Calu3 (cell line): ENCODE measurements around the gene ARL5A. TPM values are rescaled to one million over a fixed set of nuclear protein-coding genes. Genes with fewer than 3 reads are reported as not detected.

Source experiments
- BruUV-seq: library from RNA; stranded (reverse); fragments of 400-500 nt; replicated peaks from 2 replicates; lab custom pipeline; 2021; lab: Mats Ljungman, UMichigan
- CTCF ChIA-PET: fragments of 300-600 bp; sonication (Branson Sonifier 250); formaldehyde crosslinking; loops from one replicate; lab custom pipeline; 2022; ENCODE audit warnings: antibody characterized with exemption; lab: Charles Lee
- DNase-seq: peaks from one replicate; pipeline ENCODE4 v3.0.0; 2022
- H3K27ac Mint-ChIP-seq: one replicate; pipeline ENCODE4 v1.8.0; 2022; ENCODE audit warnings: mixed read lengths; ENCODE audit not compliant: unreplicated experiment
- H3K27me3 Mint-ChIP-seq: one replicate; pipeline ENCODE4 v1.8.0; 2022; ENCODE audit warnings: mixed read lengths; ENCODE audit not compliant: unreplicated experiment
- H3K36me3 Mint-ChIP-seq: one replicate; pipeline ENCODE4 v1.8.0; 2022; ENCODE audit warnings: mild to moderate bottlenecking, moderate library complexity, mixed read lengths; ENCODE audit not compliant: insufficient read depth, unreplicated experiment
- H3K4me1 Mint-ChIP-seq: one replicate; pipeline ENCODE4 v1.8.0; 2022; ENCODE audit warnings: mild to moderate bottlenecking, low read depth, mixed read lengths; ENCODE audit not compliant: unreplicated experiment
- H3K4me3 Mint-ChIP-seq: one replicate; pipeline ENCODE4 v1.8.0; 2022; ENCODE audit warnings: mild to moderate bottlenecking, low read depth, moderate library complexity, mixed read lengths; ENCODE audit not compliant: unreplicated experiment
- H3K9me3 Mint-ChIP-seq: one replicate; pipeline ENCODE4 v1.8.0; 2022; ENCODE audit warnings: low read depth, mixed read lengths; ENCODE audit not compliant: unreplicated experiment
- intact Hi-C: fragments of 100-400 bp; cut with micrococcal nuclease; formaldehyde crosslinking; loops from one replicate; pipeline ENCODE4 v1.10.0; 2022; ENCODE audit not compliant: unreplicated experiment
- total RNA-seq: library from RNA; stranded (reverse); gene quantifications from 2 replicates; pipeline ENCODE4 v1.2.3, GENCODE V29; 2022
- TF ChIP-seq, protein P1 (sequence below): fragments of 200-600 bp; IDR thresholded peaks from one replicate; pipeline ENCODE4 v1.8.0; 2022; ENCODE audit warnings: antibody characterized with exemption; ENCODE audit not compliant: unreplicated experiment

ARL5A gene
- total RNA-seq, 1 experiment from 2014 or later = 53.7 TPM

DNA sequence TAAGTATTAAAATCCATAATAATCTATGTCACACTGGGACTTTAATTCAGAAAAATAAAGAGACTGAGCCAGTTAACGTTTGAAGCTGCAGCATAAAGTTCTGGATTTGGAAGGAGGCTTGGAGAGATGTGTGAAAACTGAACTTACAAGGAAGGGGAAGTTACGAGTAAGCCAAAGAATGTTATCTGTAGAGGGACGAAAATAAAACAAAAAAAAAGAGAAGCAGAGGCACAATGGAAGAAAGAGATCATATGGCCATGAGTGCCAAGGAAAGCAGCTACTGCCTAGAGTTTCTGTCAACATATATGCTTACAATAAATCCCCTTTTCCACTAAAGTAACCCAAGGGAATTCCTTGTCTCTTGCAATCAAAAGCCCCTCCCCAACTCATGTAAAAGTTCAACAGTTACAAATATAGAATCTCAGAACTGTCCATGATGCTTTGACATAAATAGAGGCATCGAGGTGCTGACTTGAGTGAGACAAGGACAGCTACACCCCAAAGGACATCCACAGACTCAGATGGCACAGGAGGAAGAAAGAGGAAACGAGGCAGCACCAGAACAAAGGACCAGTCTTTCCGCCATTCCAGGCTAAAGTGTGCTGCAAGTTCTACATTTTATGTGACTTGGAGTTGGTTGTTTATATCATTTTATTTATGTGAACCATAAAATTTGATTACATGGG lies 16.1 kb upstream of the ARL5A start:
- no peak overlapping the region for H3K4me3 Mint-ChIP-seq
- intact Hi-C loops = no loop called here
- CTCF ChIA-PET = no interaction called here
- no TSS peak for BruUV-seq
- DNase-seq = no peak
- no peaks in the 10 kb centered on the region for H3K9me3 Mint-ChIP-seq
- no peaks in the 10 kb centered on the region for H3K36me3 Mint-ChIP-seq
- H3K4me1 Mint-ChIP-seq = no peaks in the 10 kb centered on the region
- TF ChIP-seq, protein P1, sequence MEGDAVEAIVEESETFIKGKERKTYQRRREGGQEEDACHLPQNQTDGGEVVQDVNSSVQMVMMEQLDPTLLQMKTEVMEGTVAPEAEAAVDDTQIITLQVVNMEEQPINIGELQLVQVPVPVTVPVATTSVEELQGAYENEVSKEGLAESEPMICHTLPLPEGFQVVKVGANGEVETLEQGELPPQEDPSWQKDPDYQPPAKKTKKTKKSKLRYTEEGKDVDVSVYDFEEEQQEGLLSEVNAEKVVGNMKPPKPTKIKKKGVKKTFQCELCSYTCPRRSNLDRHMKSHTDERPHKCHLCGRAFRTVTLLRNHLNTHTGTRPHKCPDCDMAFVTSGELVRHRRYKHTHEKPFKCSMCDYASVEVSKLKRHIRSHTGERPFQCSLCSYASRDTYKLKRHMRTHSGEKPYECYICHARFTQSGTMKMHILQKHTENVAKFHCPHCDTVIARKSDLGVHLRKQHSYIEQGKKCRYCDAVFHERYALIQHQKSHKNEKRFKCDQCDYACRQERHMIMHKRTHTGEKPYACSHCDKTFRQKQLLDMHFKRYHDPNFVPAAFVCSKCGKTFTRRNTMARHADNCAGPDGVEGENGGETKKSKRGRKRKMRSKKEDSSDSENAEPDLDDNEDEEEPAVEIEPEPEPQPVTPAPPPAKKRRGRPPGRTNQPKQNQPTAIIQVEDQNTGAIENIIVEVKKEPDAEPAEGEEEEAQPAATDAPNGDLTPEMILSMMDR = no peak
- no peak overlapping the region for H3K27ac Mint-ChIP-seq
- no peaks in the 10 kb centered on the region for H3K27me3 Mint-ChIP-seq

DNA sequence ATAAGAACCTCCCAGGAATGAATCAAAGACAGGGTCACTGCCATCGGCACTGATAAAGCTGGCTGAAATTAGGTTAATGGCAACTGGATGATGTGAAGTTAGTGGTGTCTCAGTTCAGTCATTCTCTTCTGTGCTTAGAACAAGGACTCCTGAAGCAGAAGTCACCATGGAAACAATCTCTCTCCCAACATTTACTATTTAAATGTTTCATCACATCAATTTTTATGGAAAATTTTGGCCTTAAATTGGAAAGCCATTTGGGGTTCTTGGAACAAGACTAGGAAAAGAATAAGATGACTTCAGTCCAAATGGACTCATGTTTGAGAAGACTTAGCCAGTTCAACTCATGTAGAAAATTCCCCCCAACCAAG lies 15.5 kb upstream of the ARL5A start:
- intact Hi-C loops = no loop called here
- Mint-ChIP-seq H3K36me3 (no peaks in the 10 kb centered on the region), H3K27ac (no peak overlapping the region), H3K4me1 (no peaks in the 10 kb centered on the region), H3K4me3 (no peak overlapping the region), H3K27me3 (no peaks in the 10 kb centered on the region), H3K9me3 (no peaks in the 10 kb centered on the region)
- no peak for DNase-seq
- BruUV-seq = no TSS peak
- TF ChIP-seq, protein P1 = no peak
- CTCF ChIA-PET = no interaction called here

DNA sequence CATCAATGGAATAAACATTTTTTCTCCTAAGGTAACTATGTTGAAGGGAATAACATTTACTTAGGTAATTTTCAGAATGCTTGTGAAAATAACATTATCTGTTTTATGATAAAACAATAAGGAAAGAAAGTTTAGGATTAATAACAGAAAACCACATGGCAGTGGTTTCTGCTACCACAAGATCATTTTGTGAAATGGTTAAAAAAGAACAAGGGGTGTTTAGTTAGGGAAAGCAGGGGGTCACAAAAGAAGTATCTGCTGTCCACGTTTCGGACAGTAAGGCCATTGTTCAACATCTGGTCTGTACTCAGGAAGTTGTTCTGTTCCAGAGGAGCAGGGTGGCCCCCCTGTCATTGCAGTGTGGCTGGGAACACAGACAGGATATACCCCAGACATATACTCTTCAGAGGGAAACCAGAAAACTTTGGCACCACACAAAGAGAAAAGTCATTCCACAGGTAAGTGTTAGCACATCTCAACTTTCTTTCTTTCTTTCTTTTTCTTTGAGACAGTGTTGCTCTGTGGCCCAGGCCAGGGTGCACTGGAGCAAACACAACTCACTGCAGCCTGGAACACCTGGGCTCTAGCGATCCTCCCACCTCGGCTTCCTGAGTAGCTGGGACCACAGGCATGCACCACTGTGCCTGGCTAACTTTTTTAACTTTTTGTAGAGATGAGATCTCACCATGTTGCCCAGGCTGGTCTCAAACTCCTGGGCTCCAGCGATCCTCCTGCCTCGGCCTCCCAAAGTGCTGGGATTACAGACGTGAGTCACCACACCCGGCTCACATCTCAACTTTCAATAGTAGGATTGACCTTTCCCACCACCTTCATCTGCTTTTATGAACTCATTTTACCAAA lies 14.8 kb upstream of the ARL5A start:
- DNase-seq = no peak
- no TSS peak for BruUV-seq
- CTCF ChIA-PET = interaction anchor here (0.7 kb wide), 1 partner anchor 48 kb away, joined by 3 read pairs; no protein-coding TSS in a partner anchor
- Mint-ChIP-seq H3K4me3 (no peak overlapping the region), H3K9me3 (no peaks in the 10 kb centered on the region), H3K27me3 (no peaks in the 10 kb centered on the region), H3K27ac (no peak overlapping the region), H3K36me3 (no peaks in the 10 kb centered on the region), H3K4me1 (no peaks in the 10 kb centered on the region)
- TF ChIP-seq, protein P1 = no peak
- intact Hi-C loops = no loop called here

DNA sequence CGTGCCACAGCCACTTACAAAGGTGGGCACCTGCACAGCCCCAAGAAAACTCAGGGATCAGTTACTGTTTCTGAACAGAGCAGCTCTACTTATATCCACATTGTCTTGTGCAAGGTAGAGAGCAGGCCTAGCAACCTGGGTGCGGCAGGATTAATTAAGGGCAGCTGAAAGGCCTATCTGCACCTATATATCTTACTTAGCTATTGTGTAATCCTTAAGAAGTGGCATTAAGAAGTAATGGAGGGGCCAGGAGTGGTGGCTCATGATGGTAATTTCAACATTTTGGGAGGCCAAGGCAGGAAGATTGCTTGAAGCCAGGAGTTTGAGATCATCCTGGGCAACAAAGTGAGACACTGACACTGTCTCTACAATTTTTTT lies 12.8 kb upstream of the ARL5A start:
- no peaks in the 10 kb centered on the region for H3K9me3 Mint-ChIP-seq
- no TSS peak for BruUV-seq
- no peaks in the 10 kb centered on the region for H3K4me1 Mint-ChIP-seq
- TF ChIP-seq, protein P1 = no peak
- H3K4me3 Mint-ChIP-seq = no peak overlapping the region
- no peak overlapping the region for H3K27ac Mint-ChIP-seq
- no peaks in the 10 kb centered on the region for H3K27me3 Mint-ChIP-seq
- intact Hi-C loops = no loop called here
- no peak for DNase-seq
- no peaks in the 10 kb centered on the region for H3K36me3 Mint-ChIP-seq
- CTCF ChIA-PET = no interaction called here
